PFSK-1 (cell line): Measurements from ENCODE around the gene SPIRE1.

Source experiments
- FOXP2 ChIP-seq: optimal IDR thresholded peaks from 2 replicates; pipeline ENCODE3; 2011; ENCODE audit warnings: borderline replicate concordance, control low read depth, inconsistent platforms; ENCODE audit not compliant: insufficient read depth; ENCODE audit errors: extremely low read length, extremely low read depth
- POLR2AphosphoS5 ChIP-seq: IDR thresholded peaks from 2 replicates; pipeline ENCODE4 v1.6.1; 2012; ENCODE audit warnings: low read depth, mild to moderate bottlenecking, control low read depth, low read length, moderate library complexity
- REST ChIP-seq, 2 experiments: IDR thresholded peaks; 2 replicates each; pipeline versions ENCODE4 v1.6.1 to v1.8.0; 2011 to 2012; ENCODE audit warnings: low read depth in 2 of 2, low read length in 2 of 2, control low read depth in 1 of 2, inconsistent platforms in 1 of 2, mild to moderate bottlenecking in 1 of 2, moderate library complexity in 1 of 2; ENCODE audit not compliant: insufficient read depth in 1 of 2
- SIN3A ChIP-seq: IDR thresholded peaks from 2 replicates; pipeline ENCODE4 v1.6.1; 2012; ENCODE audit warnings: mild to moderate bottlenecking, low read length, moderate library complexity, borderline replicate concordance; ENCODE audit not compliant: insufficient read depth
- TAF1 ChIP-seq: IDR thresholded peaks from 2 replicates; pipeline ENCODE4 v1.6.1; 2012; ENCODE audit warnings: low read length, control low read depth, borderline replicate concordance; ENCODE audit not compliant: insufficient read depth

SPIRE1 gene

GRCh38 chr18:12604445-12605007, 53.4 kb downstream of the SPIRE1 start:
- TF ChIP-seq SIN3A (no peak), FOXP2 (no peak), REST (IDR thresholded peaks at IDR 0.05; ENCODE audit: insufficient read depth in 1 of 2, low read depth in 2 of 2, low read length in 2 of 2) (no peak), TAF1 (no peak), POLR2AphosphoS5 (no peak)

- TF ChIP-seq FOXP2 (no peak), TAF1 (no peak), SIN3A (no peak), REST (IDR thresholded peaks at IDR 0.05; ENCODE audit: insufficient read depth in 1 of 2, low read depth in 2 of 2, low read length in 2 of 2) (no peak), POLR2AphosphoS5 (no peak)
These were observed 57.9 kb downstream of the SPIRE1 start for GRCh38 chr18:12599966-12600365.

- no peak for TF ChIP-seq POLR2AphosphoS5
- TF ChIP-seq TAF1: no peak
- no peak for TF ChIP-seq REST (IDR thresholded peaks at IDR 0.05; ENCODE audit: insufficient read depth in 1 of 2, low read depth in 2 of 2, low read length in 2 of 2)
- no peak for TF ChIP-seq SIN3A
- TF ChIP-seq FOXP2: no peak
These were observed 58.4 kb downstream of the SPIRE1 start for GRCh38 chr18:12599543-12599942.

GRCh38 chr18:12598181-12598930, 59.6 kb downstream of the SPIRE1 start:
- TF ChIP-seq POLR2AphosphoS5 (no peak), REST (IDR thresholded peaks at IDR 0.05; ENCODE audit: insufficient read depth in 1 of 2, low read depth in 2 of 2, low read length in 2 of 2) (no peak), SIN3A (no peak), TAF1 (no peak), FOXP2 (no peak)
